T follicular helper cell (primary cell): ENCODE measurements around the gene PDGFD.
"Not testable (repeated sequence)": the region's sequence is repeated elsewhere in the genome, so short reads cannot be mapped to it uniquely, and the experiment has no call there.

Experiments
- DNase-seq: peaks from one replicate; pipeline ENCODE4 v3.0.0-alpha.2; 2020; ENCODE audit warnings: low read depth

Gene PDGFD

GRCh38 chr11:104054911-104055529 lies 108.9 kb downstream of the PDGFD start:
- DNase-seq = no peak

GRCh38 chr11:104053743-104054478 lies 110.0 kb downstream of the PDGFD start:
- DNase-seq = no peak

DNA sequence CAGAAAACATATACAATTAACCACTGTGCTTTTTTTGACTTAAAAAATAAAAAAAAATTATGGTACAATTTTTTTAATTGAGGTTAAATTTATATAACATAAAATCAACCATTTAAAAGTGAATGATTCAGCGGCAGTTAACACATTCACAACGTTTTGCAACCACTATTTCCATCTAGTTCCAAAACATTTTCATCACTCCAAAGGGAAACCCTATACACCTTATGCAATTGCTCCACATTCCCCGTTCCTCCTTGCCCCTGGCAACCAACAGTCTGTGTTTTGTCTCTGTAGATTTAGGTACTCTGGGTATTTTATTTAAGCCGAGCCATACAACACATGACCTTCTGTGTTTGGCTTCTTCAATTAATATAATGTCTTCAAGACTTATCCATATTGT lies 112.2 kb downstream of the PDGFD start:
- DNase-seq = no peak

- no peak for DNase-seq
Measured at GRCh38 chr11:104049116-104049515, 114.8 kb downstream of the PDGFD start.

DNA sequence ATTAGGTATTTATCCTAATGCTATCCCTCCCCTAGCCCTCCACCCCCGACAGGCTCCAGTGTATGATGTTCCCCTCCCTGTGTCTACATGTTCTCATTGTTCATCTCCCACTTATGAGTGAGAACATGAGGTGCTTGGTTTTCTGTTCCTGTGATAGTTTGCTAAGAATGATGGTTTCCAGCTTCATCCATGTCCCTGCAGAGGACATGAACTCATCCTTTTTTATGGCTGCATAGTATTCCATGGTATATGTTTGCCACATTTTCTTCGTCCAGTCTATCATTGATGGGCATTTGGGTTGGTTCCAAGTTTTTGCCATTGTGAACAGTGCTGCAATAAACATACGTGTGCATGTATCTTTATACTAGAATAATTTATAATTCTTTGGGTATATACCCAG lies 117.1 kb downstream of the PDGFD start:
- DNase-seq = not testable (repeated sequence)

GRCh38 chr11:104046331-104046730 lies 117.6 kb downstream of the PDGFD start:
- no peak for DNase-seq

- DNase-seq = no peak
Measured at GRCh38 chr11:104043678-104044239, 120.2 kb downstream of the PDGFD start.

DNA sequence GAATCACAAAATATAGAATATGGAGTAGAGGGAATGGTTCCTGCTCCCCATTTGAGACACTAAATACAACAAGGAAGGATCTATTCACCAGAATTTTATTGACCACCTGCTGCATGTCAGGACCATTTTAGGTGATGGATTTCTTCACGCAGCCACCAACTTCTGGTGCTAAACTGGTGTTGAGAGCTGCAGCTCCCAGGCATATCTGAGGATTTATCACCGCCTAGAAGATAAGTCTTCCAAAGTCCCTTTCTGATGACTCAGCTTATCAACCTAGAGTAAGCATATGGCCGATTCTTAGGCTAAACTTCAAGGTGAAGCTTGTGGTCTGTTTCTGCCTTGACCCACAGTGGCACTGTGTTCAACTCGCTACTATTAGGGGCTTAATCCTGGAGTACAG lies 120.8 kb downstream of the PDGFD start:
- no peak for DNase-seq

DNA sequence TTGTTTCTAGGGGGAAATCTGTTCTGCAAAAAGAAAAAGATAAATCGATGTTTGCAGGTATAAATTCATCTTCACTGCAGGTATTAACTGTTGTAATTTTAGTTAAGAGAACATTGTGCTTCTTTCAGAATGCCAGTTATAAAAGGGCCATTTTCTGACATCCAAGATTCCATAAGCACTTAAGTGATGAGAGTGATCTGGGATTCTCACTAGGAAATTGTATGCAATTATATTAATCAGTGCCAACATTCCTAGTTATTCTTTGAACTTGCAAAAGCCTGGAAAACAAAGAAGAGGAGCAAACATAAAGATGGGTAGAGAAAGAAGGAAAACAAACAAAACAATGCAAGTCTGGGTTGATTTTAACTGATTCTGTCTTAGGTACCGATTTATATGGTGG lies 122.2 kb downstream of the PDGFD start:
- no peak for DNase-seq

DNA sequence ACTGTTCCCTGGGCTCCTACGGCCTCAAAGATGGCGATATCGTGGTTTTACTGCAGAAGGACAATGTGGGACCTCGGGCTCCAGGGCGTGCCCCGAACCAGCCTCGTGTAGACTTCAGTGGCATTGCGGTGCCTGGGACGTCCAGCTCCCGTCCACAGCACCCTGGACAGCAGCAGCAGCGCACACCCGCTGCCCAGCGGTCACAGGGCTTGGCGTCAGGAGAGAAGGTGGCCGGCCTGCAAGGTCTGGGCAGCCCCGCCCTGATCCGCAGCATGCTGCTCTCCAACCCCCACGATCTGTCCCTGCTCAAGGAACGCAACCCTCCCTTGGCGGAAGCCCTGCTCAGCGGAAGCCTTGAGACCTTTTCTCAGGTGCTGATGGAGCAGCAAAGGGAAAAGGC lies 127.0 kb downstream of the PDGFD start:
- no peak for DNase-seq

DNA sequence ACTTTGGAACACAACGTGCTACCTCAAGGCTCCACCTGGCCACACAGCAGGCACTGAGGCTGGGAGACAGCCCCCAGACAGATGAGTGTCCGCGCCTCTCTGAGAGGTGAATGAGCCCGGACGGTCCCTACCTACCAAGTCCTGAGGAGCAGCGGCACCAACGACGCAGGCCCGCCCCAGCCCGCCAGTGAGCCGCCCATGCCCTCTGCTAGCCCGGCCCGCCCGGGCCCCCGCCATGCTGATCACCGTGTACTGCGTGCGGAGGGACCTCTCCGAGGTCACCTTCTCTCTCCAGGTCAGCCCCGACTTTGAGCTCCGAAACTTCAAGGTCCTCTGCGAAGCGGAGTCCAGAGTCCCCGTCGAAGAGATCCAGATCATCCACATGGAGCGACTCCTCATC lies 127.4 kb downstream of the PDGFD start, which contains the start of gene DDI1:
Gene DDI1 (plus strand): TSS at position 53 of the 400 bp plus-strand sequence. CDS start 183 bp downstream, at position 236.
- no peak for DNase-seq

GRCh38 chr11:104033561-104033960 lies 130.4 kb downstream of the PDGFD start:
- no peak for DNase-seq

DNA sequence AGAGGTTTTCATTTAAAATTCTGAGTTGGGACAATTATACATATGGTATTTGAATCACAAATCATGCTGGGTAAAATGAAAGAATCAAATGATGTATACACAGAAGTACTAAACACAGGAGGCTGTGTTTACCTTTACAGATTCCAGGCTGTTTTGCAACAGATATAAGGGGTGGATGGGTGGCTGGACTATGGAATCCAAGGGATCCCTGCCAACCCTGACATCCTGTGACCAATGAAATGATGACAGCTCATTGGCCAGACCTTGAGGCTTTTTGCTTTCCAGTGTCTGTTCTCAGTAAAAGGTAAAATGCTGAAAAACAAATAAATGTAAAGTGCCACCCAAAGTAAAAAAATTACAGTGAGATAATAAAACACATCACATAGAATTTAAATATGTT lies 130.8 kb downstream of the PDGFD start:
- no peak for DNase-seq

GRCh38 chr11:104028476-104029263 lies 135.3 kb downstream of the PDGFD start:
- no peak for DNase-seq

- no peak for DNase-seq
Measured at GRCh38 chr11:104024572-104024971, 139.4 kb downstream of the PDGFD start.

- no peak for DNase-seq
Measured at GRCh38 chr11:104015649-104016415, 148.1 kb downstream of the PDGFD start.

DNA sequence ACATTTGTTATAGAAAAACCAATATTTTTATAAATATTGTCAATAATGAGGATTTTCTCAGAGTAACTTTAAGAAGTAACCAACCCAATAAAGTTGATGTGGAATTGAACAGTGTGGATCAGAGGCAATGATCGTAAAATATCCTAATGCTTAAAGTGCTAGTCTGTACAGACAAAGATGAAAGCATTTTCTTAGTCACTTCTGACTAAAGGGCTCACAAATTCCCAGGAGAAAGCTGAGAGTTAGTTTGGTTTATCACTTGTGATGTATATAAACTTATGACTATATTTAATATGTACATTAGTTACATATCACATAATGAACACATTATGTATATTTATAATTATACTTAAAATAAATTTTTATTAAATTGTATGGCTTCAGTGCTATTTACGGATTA lies 152.9 kb downstream of the PDGFD start:
- no peak for DNase-seq

GRCh38 chr11:104009744-104010143 lies 154.2 kb downstream of the PDGFD start:
- no peak for DNase-seq

- no peak for DNase-seq
Measured at GRCh38 chr11:104005234-104005855, 158.6 kb downstream of the PDGFD start.

GRCh38 chr11:104003491-104003890 lies 160.5 kb downstream of the PDGFD start:
- no peak for DNase-seq

DNA sequence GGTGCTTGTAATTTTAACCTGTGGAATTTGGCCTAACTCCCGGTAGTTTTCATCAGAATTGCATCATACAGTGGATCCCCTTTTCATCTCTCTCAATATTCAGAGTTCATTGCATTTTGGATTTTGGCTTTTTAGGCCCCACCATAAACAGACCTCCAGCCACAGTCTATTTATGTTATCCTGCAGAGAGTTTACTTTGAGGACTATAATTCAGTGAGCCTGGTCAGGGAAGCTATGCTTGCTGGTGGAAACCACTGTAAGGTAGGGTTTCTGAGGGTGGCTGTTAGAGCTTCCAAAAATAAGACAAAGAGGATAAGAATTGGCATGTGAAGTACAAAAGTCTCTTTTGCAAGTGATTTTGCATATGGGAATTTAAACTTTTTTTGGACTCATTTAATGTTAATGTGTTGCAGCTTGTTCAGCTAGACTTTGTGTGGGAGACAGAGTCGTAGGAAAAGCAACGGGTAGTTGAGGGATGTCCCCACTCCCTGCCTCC lies 162.3 kb downstream of the PDGFD start:
- DNase-seq = no peak
